GM10266 (cell line): ENCODE measurements around the gene POU5F1.

Experiments
- DNase-seq: peaks from one replicate; pipeline ENCODE4 v3.0.0; 2012; ENCODE audit errors: extremely low spot score
- CTCF ChIP-seq: IDR thresholded peaks from 2 replicates; pipeline ENCODE4 v1.5.1; 2012; ENCODE audit warnings: mild to moderate bottlenecking, low read depth; ENCODE audit not compliant: control insufficient read depth, insufficient read depth; ENCODE audit errors: missing control alignments

POU5F1 gene

GRCh38 chr6:31163922-31164321 is 6.6 kb downstream of the POU5F1 start:
- TF ChIP-seq CTCF, result no peak
- DNase-seq, result no peak

DNA sequence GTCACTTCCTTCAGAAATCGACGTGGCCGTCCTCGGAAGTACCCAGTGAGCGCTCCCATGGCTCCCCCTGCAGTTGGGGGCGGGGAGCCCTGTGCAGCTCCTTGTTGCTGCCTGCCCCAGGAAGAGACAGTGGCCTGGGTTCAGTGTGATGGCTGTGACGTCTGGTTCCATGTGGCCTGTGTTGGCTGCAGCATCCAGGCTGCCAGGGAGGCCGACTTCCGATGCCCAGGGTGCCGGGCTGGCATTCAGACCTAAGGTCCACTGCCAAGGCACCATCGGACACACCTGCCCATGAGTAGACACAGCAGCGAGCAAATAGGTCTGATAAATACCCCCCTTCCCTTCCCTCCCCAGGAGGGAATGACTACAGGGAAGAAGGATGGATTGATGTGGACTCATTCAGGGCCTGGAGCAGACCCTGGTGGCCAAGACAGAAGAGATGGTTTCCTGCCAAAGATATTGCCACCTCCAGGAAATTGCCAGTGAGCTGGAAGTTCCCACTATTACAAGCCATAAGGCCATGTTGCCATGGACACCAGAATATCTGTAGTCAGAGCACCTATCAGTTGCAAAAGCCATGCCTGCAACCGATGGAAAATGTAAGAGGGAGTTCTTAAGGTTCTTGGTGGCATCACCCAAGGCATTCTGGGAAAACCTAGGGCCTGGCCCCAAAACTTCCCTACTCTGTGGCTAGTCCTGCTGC is 7.9 kb downstream of the POU5F1 start:
- DNase-seq, result no peak

GRCh38 chr6:31161216-31162126 is 9.0 kb downstream of the POU5F1 start:
- DNase-seq, result no peak
- no peak for TF ChIP-seq CTCF

More for the DNA sequence above, 7.9 kb downstream of the POU5F1 start:
- no peak for TF ChIP-seq CTCF

GRCh38 chr6:31158863-31159855 is 11.3 kb downstream of the POU5F1 start:
- TF ChIP-seq CTCF, result peak; percentile 22
- no peak for DNase-seq

GRCh38 chr6:31158140-31158862 is 12.2 kb downstream of the POU5F1 start, which contains the start of gene TCF19:
Gene TCF19, plus strand, starts transcription at chr6:31158589. Its CDS starts 881 bp downstream, at chr6:31159470.
- peak; percentile 99 for DNase-seq
- no peak for TF ChIP-seq CTCF

DNA sequence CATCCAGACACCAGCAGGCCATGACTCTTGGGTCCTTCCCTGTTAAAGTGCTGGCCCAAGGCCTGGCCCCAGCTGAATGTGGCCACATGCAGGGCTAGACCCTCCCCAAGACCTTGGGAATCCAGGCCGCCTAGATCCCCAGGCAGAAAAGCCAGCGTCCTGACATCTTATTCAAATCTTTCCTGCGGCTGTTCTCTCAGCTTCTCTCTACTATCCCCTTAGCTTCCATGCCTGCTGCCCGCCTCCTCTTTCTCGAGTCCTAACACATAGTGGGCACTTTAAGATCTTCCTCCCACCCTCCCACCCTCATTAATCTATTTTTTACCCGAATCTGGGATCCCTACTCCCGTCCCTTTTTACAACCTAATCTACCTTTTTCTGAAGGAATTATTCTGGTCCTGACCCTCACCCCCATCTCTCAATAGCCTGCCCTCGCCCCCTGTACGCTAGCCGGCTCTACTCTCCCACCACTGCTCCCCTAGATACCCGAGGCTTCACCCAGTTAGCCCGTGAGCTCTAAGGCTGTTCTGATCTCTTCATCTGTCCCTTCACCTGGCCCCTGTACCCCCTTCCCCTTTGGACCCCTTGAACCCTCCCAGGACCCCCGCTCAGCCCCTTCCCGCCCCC is 12.9 kb downstream of the POU5F1 start, which contains the start of gene CCHCR1:
Gene CCHCR1, minus strand, starts transcription at position 290 of the 627 bp plus-strand sequence. Its CDS starts 202 bp downstream, at position 88.
- no peak for DNase-seq
- no peak for TF ChIP-seq CTCF
